ENCODE measurements around the gene RCN1.
"Not testable (repeated sequence)": the region's sequence is repeated elsewhere in the genome, so short reads cannot be mapped to it uniquely, and the experiment has no call there.

The RCN1 gene

GRCh38 chr11:32090545-32091370 lies at the start of gene RCN1:
TSS of gene RCN1 (plus strand) at chr11:32091074. CDS start at chr11:32091197, 123 bp downstream.
- DNase-seq (ENCODE audit: low read depth in 2 of 3, low spot score in 2 of 3) = peak in 2 of 3 experiments; percentile 33

DNA sequence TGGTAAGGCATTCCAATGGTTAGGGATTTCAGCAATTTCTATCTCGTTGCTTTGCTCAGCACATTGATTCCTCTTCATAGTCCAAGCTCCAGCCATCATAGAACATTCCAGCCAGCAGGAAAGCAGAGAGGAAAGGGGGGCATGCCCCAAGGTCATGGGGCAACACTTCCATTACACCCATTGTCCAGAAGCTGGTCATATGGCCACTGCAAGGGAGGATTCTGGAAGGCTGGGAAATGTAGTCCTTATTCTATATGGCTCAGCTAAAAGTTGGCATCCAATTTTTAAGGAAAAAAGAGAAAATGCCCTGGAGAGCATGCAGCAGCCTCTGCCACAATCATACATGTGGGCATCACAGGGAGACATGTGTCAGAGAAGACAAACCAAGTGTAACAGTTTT lies 47.1 kb upstream of the RCN1 start:
- no peak for DNase-seq (ENCODE audit: low read depth in 2 of 3, low spot score in 2 of 3)

- no peak for DNase-seq (ENCODE audit: low read depth in 2 of 3, low spot score in 2 of 3)
These were observed 46.6 kb upstream of the RCN1 start for GRCh38 chr11:32044158-32044863.

DNA sequence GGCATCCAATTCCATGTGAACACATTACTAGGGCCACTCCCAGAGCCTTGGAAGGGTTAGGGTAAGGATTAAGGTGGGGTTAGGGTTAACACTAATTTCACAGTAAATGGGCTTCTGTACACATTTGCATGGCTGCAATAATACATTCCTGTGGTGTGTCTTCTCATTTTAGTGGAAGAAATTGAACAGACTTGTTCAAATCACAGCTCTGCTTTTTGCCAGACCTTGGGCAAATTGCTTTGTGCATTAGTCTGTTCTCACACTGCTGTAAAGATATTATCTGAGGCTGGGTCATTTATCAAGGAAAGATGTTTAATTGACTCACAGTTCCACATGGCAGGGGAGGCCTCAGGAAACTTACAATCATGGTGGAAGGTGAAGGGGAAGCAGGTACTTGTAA lies 45.4 kb upstream of the RCN1 start:
- no peak for DNase-seq (ENCODE audit: low read depth in 2 of 3, low spot score in 2 of 3)

- DNase-seq (ENCODE audit: low read depth in 2 of 3, low spot score in 2 of 3) = no peak
These were observed 40.6 kb upstream of the RCN1 start for GRCh38 chr11:32050264-32050663.

DNA sequence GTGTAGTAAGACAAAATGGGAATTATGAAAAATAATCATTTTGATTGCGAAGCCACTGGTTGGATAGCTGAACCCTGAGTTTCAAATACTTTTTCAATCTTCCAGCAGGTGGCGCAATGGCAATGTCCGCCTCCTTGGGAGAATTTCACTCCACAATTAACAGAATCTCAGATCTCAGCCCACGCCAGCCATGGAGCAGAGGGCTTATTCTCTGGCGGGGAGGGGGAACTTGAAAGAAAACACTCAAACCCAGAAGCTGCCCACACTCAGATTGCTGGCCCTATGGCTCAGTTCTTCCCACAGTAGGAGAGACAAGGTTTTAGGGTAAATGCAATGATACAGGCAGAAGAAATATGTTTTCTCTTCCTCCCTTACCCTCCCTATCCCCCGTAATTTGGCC lies 38.7 kb upstream of the RCN1 start:
- peak in 1 of 3 experiments; percentile 30 for DNase-seq (ENCODE audit: low read depth in 2 of 3, low spot score in 2 of 3)

- DNase-seq (ENCODE audit: low read depth in 2 of 3, low spot score in 2 of 3) = no peak
These were observed 37.6 kb upstream of the RCN1 start for GRCh38 chr11:32053151-32053888.

DNA sequence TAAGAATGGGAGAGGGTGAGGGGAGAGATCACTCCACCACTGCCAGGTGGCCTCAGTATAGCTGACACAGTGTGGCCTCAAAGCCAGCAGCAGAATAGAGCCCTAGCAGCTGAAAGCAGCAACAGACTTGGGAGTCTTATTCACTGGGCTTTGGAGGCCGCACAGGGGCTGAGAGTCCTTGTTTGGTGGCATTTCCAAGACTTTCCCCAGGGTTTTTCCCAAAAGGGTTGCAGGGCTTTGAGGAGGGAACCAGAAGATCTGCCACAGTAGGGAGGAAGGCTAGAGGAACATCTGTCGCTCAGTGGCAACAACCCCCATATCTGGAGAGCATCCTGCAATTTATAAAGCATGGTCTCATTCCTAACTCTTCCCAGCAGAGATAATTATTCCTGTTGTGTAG lies 35.0 kb upstream of the RCN1 start:
- DNase-seq (ENCODE audit: low read depth in 2 of 3, low spot score in 2 of 3) = no peak

DNA sequence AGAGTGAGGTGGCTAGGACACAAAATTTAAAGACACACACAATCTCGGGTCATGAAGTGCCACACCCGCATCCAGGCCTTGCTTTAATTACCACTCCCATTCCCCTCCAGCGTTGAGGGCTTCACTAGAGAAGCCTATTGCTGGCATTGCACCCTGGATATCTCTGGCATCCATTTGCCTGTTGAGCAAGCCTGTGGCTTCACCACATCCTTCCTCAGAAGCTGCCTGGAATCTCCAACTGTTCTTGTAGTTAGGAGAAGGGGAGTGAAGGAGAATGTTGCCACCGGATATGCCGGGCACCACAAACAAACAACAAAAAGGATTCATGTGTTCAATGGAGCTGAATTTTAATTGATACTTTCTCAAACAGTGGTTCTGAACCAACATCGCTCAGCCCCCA lies 34.4 kb upstream of the RCN1 start:
- no peak for DNase-seq (ENCODE audit: low read depth in 2 of 3, low spot score in 2 of 3)

DNA sequence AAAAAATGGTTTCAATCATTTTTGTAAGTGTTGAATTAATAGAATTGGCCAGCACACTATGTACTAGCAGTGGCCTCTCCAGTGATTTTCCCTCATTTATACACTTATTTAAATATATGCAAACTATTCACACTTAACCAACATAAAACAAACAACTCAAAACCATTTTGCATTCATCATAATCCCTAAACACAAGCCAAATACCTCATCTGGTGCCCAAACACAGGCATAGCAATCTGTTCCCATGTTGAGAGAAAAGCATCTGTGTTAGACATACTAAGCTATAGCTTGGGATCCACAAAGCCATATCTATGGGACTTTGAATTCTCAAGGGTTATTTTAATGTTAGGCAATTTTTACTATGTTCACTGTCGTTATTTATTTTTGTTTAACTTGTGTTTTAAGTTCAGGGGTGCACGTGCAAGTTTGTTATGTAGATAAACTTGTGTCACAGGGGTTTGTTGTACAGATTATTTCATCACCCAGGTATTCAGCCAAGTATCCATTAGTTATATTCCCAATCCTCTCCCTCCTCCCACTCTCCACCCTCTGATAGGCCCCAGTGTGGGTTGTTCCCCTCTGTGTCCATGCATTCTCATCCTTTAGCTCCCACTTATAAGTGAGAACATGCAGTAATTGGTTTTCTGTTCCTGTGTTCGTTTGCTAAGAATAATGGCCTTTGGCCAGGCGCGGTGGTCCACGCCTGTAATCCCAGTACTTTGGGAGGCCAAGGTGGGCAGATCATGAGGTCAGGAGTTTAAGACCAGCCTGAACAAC lies 31.0 kb upstream of the RCN1 start:
- DNase-seq (ENCODE audit: low read depth in 2 of 3, low spot score in 2 of 3) = no peak

DNA sequence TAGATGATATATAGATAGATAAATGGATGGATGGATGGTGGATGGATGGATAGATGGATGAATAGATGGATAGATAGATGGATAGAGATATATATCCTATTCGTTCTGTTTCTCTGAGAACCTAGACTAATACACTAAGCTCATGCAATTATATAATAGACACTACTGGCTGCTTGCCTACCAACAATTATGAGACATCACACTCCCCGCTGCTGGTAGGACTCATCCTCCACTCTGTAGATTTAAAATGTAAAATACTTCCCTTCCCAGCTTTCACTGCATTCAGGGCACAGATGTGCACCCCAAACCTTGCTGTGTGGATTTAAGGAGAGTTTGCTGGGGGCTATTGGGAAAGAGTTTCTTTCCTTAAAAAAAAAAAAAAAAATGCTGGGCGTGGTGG lies 28.3 kb upstream of the RCN1 start:
- DNase-seq (ENCODE audit: low read depth in 2 of 3, low spot score in 2 of 3) = no peak

DNA sequence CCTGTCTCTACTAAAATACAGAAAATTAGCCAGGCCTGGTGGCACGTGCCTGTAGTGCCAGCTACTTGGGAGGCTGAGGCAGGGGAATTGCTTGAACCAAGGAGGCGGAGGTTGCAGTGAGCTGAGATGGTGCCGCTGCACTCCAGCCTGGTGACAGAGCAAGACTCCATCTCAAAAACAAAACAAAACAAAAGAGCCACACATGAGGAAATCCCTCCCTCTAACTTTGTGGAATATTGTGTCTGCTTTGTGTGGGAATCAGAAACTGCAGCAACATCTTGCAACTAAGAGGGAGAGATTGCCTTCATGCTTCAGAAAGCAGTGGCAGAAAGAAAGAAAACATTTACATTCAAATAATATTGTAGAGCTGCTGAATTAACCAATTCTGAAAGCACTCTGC lies 27.8 kb upstream of the RCN1 start:
- DNase-seq (ENCODE audit: low read depth in 2 of 3, low spot score in 2 of 3) = not testable (repeated sequence)

- no peak for DNase-seq (ENCODE audit: low read depth in 2 of 3, low spot score in 2 of 3)
These were observed 24.8 kb upstream of the RCN1 start for GRCh38 chr11:32065865-32066629.

DNA sequence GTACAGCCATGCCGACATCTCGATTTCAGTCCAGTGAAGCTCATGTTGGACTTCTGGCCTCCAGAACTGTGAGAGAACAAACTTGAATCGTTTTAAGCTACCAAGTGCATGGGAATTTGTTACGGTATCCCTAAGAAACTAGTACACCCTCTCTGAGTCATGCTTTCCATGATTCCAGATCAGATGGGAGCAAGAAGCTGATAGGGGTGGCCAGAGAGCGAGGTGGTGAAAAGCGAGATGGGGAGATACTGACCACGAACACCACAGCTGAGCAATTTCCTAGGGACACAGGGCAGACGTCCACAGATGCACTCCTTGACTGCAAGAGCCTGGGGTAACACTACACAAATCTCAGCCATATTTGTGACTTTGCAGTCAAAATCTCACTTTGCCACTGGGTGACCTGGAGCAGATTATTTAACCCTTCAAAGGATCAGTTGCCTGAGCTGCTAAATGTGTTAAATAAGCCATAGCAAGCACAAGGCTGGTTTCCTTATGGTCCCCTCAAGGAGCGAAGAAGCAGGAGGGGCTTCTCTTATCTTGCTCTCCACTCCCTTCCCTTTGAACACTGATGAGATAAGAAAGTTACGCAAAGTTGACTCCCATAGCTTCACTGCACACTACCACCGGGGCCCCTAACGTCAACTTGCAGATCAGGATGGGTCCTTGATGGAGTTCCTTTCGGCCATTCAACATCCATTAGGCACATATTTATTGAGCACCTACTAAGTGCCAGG lies 22.6 kb upstream of the RCN1 start:
- no peak for DNase-seq (ENCODE audit: low read depth in 2 of 3, low spot score in 2 of 3)

- DNase-seq (ENCODE audit: low read depth in 2 of 3, low spot score in 2 of 3) = no peak
These were observed 21.4 kb upstream of the RCN1 start for GRCh38 chr11:32069361-32070058.

DNA sequence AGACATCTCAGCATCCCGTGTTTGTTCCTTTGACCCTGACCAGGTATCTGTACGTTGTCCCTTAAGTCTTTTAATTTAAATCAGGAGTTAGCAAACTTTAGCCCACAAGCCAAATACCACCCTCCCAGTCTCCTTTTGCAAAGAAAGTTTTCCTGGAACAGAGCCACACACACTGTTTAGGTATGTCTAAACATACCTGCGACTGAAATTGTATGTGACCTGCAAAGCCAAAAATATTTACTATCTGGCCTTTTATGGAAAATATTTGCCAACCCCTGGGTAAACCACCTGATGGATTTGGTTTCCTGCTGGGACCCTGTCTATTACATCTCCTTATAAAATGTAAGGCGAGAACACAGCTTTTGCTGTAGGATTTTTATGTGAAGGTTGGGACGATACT lies 20.2 kb upstream of the RCN1 start:
- DNase-seq (ENCODE audit: low read depth in 2 of 3, low spot score in 2 of 3) = no peak

DNA sequence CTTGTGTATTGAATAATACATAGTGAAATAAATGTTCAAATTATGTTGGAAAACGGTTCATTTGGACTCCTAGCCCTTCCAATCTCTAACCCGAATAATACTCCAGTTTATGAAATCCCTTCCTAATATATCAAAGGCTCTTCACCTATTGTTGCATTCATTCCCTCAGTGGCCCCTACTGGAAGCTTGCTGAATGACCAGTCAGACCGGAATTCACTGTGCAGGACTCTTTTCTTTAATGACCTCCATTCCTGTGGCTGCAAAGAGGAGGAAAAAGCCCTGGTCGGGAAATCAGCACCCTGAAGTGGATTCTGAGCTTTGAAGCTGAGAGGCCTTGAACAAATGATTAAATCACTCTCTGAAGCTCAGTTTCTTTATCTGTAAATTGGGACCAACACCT lies 19.1 kb upstream of the RCN1 start:
- DNase-seq (ENCODE audit: low read depth in 2 of 3, low spot score in 2 of 3) = no peak

- DNase-seq (ENCODE audit: low read depth in 2 of 3, low spot score in 2 of 3) = no peak
These were observed 17.8 kb upstream of the RCN1 start for GRCh38 chr11:32072872-32073643.
